WI38 (cell line): ENCODE data around the gene ATXN7.

Source experiments
- H3K4me3 ChIP-seq: 2 replicates; pipeline ENCODE4 v1.5.1; 2011; ENCODE audit warnings: low read depth, mild to moderate bottlenecking, control low read depth, low read length
- CTCF ChIP-seq: IDR thresholded peaks from 2 replicates; pipeline ENCODE4 v1.5.1; 2012; ENCODE audit warnings: low read depth, mild to moderate bottlenecking, control low read depth, low read length

The ATXN7 gene

GRCh38 chr3:64008017-64008416 is 144.3 kb downstream of the ATXN7 start:
- H3K4me3 ChIP-seq: no peak overlapping the region
- TF ChIP-seq CTCF: no peak

GRCh38 chr3:64008487-64009351 is 145.1 kb downstream of the ATXN7 start:
- H3K4me3 ChIP-seq: no peak overlapping the region
- no peak for TF ChIP-seq CTCF

GRCh38 chr3:64009528-64009927 is 145.9 kb downstream of the ATXN7 start:
- no peak for TF ChIP-seq CTCF
- no peak overlapping the region for H3K4me3 ChIP-seq

GRCh38 chr3:64010199-64010598 is 146.5 kb downstream of the ATXN7 start:
- no peak overlapping the region for H3K4me3 ChIP-seq
- no peak for TF ChIP-seq CTCF

GRCh38 chr3:64011685-64012084 is 148.0 kb downstream of the ATXN7 start:
- no peak for TF ChIP-seq CTCF
- H3K4me3 ChIP-seq: no peak overlapping the region

- H3K4me3 ChIP-seq: no peak overlapping the region
- no peak for TF ChIP-seq CTCF
Measured at GRCh38 chr3:64016941-64017620, 153.4 kb downstream of the ATXN7 start.

- H3K4me3 ChIP-seq: no peak overlapping the region
- no peak for TF ChIP-seq CTCF
Measured at GRCh38 chr3:64019271-64019670, 155.6 kb downstream of the ATXN7 start.
